Measurements from ENCODE around the gene CTNNBIP1.
"Not testable (repeated sequence)": the region's sequence is repeated elsewhere in the genome, so short reads cannot be mapped to it uniquely, and the experiment has no call there.

CTNNBIP1 gene

DNA sequence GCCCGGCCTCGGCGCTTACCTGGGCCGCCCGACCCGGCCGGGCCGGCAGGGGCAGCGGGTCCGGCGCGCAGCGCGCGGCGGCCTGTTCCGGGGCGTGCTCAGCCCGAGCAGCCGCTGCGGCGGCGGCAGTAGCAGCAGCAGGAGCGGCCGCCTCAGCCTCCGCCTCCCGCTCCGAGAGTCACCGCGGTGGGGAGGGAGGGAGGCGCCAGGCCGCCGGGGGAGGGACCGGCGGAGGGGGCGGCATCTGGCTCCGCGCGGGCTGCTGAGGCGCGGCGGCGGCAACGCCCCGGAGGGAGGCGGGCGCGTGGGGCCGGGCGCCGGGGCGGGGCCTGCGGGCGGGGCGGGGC is at the start of gene CTNNBIP1:
CTNNBIP1 (minus strand) TSS at position 194 of the 347 bp plus-strand sequence. CDS start 38,205 bp downstream, outside the sequence.
- no peak for DNase-seq

DNA sequence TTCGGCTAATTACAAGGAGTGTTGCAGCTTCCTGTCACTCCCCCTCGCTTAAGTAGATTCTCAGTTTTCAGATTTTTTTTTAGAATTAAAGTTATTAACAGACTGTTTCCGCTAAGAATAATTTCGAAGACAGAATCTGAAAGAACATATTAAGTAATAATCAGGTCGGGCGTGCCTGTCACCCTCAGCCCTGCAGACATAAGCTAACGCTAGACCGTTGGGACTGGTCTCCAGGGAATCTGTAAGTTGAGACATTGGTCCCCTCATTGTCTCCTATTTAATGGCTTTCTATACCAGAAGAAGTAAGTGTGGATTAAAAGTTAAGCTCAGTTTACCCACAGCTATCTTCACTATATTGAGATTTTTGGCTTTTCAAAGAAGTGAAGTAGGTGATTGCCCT is 47.7 kb upstream of the CTNNBIP1 start:
- no peak for DNase-seq

DNA sequence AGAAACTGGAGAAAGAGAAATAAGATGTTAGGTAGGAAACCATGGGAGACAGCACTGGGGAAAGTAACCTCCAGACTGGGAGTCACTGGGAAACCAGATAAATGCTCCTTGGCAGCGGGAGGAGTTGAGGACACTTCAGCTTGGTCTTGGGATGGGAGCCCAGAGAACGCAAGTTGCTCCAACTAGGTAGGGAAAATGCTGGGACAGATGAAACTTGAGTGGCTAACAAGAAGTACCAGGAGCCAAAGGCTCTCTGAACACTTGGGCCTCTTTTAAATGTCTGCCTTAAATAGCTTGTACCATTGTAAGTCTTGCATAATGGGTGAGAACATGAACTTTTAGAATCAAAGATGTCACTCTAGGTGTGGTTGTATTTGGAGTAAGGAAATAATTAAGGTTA is 36.2 kb upstream of the CTNNBIP1 start:
- no peak for DNase-seq

DNA sequence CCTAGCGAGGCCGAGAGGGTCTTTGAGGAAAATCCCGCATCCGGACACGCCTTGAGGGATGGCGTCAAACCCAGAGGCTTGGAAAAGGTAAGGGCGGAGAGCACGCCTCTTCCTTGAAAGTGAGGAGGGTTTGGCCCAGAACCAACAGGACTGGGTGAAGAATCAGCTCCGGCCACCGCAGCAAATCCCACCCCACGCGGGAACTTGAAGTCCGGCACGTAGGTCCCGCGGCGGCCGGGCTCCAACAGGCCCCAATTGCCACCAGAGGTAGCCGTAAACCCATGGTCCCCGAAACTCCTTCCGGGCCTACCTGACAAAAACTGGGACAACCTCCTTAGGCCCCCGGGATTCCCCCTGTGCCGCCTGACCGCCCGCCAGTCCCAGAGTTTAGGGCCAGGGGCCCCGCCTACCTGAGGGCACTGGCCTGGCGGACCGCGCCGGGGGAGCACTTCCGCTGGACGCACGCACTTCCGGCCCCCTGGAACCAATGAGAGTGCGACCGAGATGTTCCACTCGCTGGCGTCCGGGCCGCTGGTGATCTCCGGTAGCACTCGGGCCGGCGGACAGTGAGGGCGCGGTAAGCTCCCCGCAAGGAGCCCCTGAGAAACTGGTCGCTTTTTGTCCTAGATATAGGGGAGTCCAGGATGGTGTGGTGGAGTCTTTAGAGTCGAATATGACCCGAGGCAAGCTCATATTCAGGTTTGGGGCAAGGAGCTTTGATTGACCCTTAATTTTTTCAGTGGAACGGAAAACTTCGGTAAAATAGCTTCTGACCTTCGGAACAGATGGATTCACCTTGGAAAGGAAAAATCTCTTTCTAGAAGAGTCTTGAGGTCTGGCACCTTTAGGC is 33.1 kb upstream of the CTNNBIP1 start, which contains the start of the genes LZIC and NMNAT1:
LZIC (minus strand) TSS at position 453 of the 850 bp plus-strand sequence. CDS start 6,772 bp downstream, outside the sequence.
NMNAT1 (plus strand) TSS at position 537 of the 850 bp plus-strand sequence. CDS start 28,599 bp downstream, outside the sequence.
- peak; percentile 34 to 96 (median 88) for DNase-seq

DNA sequence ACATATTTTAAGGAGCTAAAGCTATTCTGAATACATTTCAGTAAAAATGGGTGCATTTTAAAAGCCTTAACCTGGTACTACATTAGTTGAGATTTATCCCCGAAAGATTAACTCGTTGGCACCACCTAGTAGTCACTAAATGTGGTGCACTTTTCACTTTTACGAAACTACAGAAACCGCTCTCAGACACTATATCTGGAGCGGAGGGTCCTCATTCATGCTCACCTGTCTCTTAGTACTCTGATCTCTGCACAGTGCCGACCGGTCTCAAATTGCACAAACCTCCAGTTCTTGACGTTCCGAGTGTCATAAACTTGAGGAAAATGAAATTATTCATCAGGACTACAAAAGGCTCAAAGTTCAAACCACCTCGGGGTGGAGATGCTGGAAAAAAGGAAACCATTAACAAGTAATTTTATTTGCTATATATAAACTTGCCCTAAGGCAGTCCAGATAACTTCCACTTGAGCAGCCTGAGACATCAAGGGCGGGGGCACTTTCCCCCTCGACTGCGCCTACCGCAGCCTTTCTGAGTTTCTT is 32.4 kb upstream of the CTNNBIP1 start:
- DNase-seq, result peak in 4 of 56 donors; percentile 2 to 34 (median 24)

DNA sequence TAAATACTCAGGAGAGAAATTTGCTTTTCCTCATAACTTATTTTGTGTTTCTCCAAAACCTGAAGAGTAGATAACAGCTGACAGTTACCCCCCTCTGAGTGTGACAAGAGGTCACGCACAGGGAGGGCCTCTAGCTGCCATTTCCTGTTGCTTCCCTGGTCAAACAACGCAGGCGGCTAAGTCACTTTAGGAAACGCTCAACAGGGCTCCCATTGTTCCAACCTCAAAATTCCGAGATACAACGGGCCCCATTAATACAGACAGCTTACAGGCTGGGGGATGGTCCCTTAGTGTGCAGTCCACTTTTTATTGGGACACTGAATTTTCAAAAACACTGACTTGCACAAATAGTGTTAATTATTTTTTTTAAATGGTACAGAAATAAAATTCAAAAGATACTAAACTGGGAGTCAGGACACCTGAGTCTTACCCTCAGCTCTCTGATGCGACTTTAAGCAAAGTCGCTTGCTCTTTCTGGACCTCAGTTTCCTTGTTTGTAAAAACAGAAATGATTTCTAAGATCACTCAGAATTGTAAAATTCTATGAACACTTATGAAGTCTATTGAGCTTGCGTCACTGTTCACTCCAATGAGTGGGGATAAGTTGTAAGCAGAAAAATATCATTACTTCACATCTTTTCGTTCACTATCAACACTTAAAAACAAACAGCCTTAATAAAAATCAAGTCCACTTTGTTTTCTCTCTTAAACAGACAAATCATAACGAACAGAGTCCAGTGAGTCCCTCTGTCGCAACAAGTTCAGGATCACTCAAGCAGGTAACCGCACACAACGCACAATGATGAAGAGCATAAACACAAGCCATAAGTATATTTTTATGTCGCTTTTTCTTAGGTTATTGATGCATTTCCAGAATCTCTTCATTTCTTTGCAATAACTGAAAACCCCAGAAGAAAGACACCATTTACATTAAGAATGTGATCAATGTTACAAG is 19.6 kb upstream of the CTNNBIP1 start:
- DNase-seq, result peak in 47 of 56 donors; percentile 10 to 79 (median 56)

DNA sequence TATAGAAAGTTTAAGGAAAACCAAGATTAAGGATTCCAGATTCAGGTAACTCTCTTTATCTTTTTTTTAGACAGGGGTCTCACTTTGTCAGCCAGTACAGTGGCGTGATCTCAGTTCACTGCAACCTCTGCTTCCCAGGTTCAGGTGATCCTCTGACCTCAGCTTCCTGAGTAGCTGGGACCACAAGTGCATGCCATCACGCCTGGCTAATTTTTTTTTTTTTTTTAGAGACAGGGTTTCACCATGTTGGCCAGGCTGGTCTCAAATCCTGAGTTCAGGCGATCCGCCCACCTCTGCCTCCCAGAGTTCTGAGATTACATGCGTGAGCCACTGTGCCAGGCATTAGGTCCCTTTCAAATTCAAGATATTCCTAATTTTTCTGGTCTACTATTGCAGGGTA is 17.2 kb upstream of the CTNNBIP1 start:
- DNase-seq, result no peak

GRCh38 chr1:9922342-9922741 is 12.3 kb upstream of the CTNNBIP1 start:
- no peak for DNase-seq

GRCh38 chr1:9920606-9921005 is 10.5 kb upstream of the CTNNBIP1 start:
- no peak for DNase-seq

- no peak for DNase-seq
Measured at GRCh38 chr1:9917901-9918300, 7.8 kb upstream of the CTNNBIP1 start.

DNA sequence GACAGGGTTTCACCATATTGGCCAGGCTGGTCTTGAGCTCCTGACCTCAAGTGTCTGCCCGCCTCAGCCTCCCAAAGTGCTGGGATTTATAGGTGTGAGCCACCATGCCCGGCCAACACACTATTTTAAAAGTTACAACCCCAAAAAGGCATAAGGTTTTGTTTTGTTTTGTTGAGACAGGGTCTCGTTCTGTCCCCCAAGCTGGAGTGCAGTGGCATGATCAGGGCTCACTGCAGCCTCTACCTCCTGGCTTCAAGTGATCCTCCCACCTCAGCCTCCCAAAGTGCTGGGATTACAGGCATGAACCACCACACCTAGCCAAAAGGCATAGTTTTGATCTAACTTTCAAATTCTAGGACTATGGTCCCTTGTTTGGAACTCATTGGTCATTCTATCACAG is 7.4 kb upstream of the CTNNBIP1 start:
- DNase-seq, result not testable (repeated sequence)

DNA sequence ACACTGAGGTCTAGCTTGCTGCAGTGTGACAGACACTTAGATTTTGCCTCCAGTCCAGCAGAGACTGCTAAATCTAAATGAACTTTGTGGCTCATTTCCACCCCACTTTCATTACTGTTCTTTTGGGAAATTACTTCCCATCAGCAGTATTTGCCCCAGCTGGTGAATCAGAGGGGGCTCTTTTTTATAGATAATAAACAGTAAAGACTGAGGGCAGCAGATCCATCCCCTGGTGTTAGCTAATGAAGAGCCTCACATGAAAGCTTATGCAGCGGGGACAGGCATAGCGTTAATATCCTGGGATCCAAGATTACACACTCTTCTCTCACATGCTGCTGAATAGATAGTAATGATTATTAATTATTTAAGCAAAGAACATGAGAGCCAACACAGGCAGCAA is 6.4 kb upstream of the CTNNBIP1 start:
- no peak for DNase-seq

DNA sequence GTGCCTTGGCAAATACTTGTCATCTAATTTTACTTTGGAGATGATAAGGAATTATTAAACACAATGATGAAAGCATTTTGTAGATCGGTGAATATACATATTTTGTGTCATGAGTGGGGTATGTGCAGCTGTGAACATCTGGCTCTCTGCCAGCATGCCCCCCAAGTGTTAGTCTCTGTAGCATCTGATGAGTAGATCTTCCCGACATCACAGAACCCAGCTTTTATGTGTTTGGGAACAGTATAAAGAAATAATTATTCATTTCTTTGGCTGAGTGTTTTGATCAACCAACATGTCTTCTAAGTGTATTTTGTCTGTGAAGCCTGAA is 4.5 kb upstream of the CTNNBIP1 start:
- peak in 3 of 56 donors; percentile 4 to 19 (median 16) for DNase-seq

DNA sequence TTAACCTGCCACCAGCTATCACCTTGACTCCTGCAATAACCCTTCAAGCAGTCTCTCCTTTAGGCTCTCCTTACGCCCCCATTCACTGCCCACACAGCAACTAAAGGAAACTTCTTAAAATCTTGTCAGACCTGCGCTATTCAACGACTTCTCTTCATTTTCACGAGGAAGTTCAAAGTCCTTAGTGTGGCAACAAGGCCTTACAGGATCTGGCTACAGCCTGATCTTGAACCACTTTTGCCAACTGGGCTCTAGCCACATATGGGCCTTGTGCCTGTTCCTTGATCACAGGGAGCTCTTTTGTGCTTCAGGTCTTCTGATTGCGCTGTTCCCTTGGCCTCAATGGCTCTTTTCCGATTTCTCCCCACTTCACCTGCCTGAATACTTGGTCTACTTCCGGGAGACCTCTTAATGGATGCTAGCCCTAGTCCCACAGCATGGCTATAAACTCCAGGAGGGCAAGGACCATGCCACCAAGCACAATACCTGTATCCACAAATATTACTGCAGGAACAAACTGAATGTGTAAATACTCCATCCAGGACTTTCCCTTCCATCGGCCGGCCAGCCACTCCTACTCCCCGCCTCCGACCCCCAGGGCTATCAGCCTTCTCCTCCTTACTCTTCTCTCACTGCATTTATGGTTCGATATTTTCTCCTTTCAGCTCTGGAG is 2.3 kb upstream of the CTNNBIP1 start:
- no peak for DNase-seq

GRCh38 chr1:9910423-9911178 is 532 bp upstream of the CTNNBIP1 start:
- DNase-seq, result peak; percentile 83 to 100 (median 99)

GRCh38 chr1:9909234-9910046 is 629 bp downstream of the CTNNBIP1 start:
- DNase-seq, result peak in 9 of 56 donors; percentile 4 to 44 (median 27)

DNA sequence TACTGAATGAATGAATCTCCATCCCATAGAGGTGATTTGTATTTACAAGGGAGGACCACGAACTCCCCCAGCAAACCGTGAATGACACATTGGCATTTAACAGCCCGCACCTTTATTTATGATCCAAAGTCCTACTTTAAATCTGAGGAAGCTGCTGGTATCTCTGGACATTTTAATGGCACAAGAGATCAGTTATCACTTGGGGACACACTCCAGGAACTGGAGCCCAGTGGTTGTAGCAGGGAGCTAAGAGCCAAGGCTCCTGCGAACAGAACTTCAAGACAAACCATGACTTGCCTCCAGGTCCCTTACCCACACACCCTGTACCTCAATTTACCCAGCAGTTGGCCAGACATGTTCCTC is 1.2 kb downstream of the CTNNBIP1 start:
- no peak for DNase-seq

GRCh38 chr1:9907441-9907840 is 2.6 kb downstream of the CTNNBIP1 start:
- no peak for DNase-seq

DNA sequence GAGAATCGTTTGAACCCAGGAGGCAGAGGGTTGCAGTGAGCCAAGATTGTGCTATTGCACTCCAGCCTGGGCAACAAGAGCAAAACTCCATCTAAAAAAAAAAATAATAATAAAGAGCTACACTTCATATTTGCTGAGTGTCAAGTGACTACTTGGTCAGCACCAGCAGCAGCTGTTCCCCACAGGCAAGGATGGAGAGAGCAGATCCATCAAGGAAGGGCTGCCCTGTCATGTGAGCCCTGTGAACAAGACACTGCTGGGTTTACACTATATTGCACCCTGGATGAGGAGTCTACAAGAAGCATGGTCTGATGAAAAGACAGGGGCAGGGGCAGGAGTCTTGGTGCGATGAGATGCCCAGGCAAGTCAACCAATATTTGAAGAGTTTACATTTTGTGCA is 3.6 kb downstream of the CTNNBIP1 start:
- no peak for DNase-seq

GRCh38 chr1:9905010-9905409 is 5.1 kb downstream of the CTNNBIP1 start:
- no peak for DNase-seq
